Tibial artery (tissue), 4 donors: ENCODE data around the gene CSNK2B.

Source experiments
- DNase-seq, 2 donors: peaks; one replicate each; pipeline ENCODE4 v3.0.0-alpha.2; 2019
- H3K27ac ChIP-seq, 2 donors: fragments of 200-600 bp; sonication (generic) in 1 of 2; 1 replicate in 1 of 2; 2 replicates in 1 of 2; pipeline ENCODE4 v1.5.1; 2018 to 2019; ENCODE audit warnings: mild to moderate bottlenecking in 1 of 2
- H3K27me3 ChIP-seq, 2 donors: fragments of 200-600 bp; sonication (generic) in 1 of 2; one replicate each; pipeline versions ENCODE4 v1.5.1 to v1.6.0; 2016 to 2019
- H3K36me3 ChIP-seq, 3 donors: fragments of 200-600 bp; sonication (generic) in 2 of 3; one replicate each; pipeline ENCODE4 v1.5.1; 2016 to 2019; ENCODE audit warnings: mild to moderate bottlenecking in 2 of 3
- H3K4me1 ChIP-seq, 4 donors: fragments of 200-600 bp; sonication (generic) in 2 of 4; 1 replicate in 3 of 4; 2 replicates in 1 of 4; pipeline ENCODE4 v1.5.1; 2016 to 2019
- H3K4me3 ChIP-seq, 2 donors: fragments of 200-600 bp; sonication (generic) in 1 of 2; 1 replicate in 1 of 2; 2 replicates in 1 of 2; pipeline ENCODE4 v1.5.1; 2018 to 2019; ENCODE audit warnings: mild to moderate bottlenecking in 2 of 2
- H3K9me3 ChIP-seq, 3 donors: fragments of 200-600 bp; sonication (generic) in 1 of 3; one replicate each; pipeline ENCODE4 v1.5.1; 2016 to 2019
- intact Hi-C: fragments of 100-400 bp; cut with DNase I; formaldehyde crosslinking; loops from one replicate; pipeline ENCODE4 v1.15.0; 2023; ENCODE audit warnings: low total_unique reads
- TF ChIP-seq, protein P1 (sequence below), 2 experiments: fragments of 200-600 bp in 1 of 2; fragments of 450-650 bp in 1 of 2; IDR thresholded peaks; one replicate each; pipeline ENCODE4 v1.5.1; 2017 to 2019; ENCODE audit warnings: antibody characterized with exemption in 2 of 2, mild to moderate bottlenecking in 1 of 2, moderate library complexity in 1 of 2

CSNK2B gene

GRCh38 chr6:31657406-31658157 lies 8.3 kb upstream of the CSNK2B start:
- peak overlapping the region in 1 of 2 donors; percentile 35 for H3K27ac ChIP-seq
- no peak overlapping the region for H3K4me3 ChIP-seq
- intact Hi-C loops = no loop called here
- DNase-seq = no peak
- TF ChIP-seq, protein P1, sequence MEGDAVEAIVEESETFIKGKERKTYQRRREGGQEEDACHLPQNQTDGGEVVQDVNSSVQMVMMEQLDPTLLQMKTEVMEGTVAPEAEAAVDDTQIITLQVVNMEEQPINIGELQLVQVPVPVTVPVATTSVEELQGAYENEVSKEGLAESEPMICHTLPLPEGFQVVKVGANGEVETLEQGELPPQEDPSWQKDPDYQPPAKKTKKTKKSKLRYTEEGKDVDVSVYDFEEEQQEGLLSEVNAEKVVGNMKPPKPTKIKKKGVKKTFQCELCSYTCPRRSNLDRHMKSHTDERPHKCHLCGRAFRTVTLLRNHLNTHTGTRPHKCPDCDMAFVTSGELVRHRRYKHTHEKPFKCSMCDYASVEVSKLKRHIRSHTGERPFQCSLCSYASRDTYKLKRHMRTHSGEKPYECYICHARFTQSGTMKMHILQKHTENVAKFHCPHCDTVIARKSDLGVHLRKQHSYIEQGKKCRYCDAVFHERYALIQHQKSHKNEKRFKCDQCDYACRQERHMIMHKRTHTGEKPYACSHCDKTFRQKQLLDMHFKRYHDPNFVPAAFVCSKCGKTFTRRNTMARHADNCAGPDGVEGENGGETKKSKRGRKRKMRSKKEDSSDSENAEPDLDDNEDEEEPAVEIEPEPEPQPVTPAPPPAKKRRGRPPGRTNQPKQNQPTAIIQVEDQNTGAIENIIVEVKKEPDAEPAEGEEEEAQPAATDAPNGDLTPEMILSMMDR (IDR thresholded peaks at IDR 0.05) = no peak
- no peaks in the 10 kb centered on the region for H3K27me3 ChIP-seq
- no peaks in the 10 kb centered on the region for H3K9me3 ChIP-seq
- H3K4me1 ChIP-seq = peaks cover 6 to 63% (median 42%) of the 10 kb centered on the region in 4 donors
- peaks cover 4 to 49% (median 22%) of the 10 kb centered on the region in 3 donors for H3K36me3 ChIP-seq

DNA sequence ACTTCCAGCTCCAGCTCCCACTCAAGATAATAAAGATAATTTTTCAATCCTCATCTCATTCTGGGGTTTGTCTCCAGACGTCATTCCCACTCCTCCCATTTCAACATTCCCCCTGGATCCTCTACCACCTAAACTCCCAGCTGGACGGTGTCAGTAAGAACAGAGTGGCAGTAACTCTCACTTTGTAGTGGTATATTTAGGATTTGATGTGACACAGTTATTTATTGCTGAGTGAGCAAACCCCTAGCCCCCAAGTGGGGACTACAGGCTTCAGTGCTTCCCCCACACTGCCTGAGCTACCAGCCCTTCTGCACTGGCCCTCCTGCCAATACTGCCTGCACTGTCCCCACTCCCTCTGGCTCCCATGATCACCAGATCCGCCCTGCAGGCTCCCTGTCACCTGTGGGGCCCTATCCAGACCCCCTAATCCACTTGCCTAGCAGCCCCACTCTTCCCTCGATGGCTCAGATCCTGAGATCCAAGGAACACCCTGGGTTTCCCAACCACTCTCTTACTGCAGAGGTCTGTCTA lies 7.7 kb upstream of the CSNK2B start:
- H3K9me3 ChIP-seq = no peaks in the 10 kb centered on the region
- no peak overlapping the region for H3K4me3 ChIP-seq
- no peak for DNase-seq
- TF ChIP-seq, protein P1 (IDR thresholded peaks at IDR 0.05) = no peak
- no peaks in the 10 kb centered on the region for H3K27me3 ChIP-seq
- H3K36me3 ChIP-seq = peaks cover 4 to 50% (median 24%) of the 10 kb centered on the region in 3 donors
- intact Hi-C loops = no loop called here
- H3K4me1 ChIP-seq = peaks cover 6 to 68% (median 47%) of the 10 kb centered on the region in 4 donors
- H3K27ac ChIP-seq = peak overlapping the region in 1 of 2 donors; percentile 35

DNA sequence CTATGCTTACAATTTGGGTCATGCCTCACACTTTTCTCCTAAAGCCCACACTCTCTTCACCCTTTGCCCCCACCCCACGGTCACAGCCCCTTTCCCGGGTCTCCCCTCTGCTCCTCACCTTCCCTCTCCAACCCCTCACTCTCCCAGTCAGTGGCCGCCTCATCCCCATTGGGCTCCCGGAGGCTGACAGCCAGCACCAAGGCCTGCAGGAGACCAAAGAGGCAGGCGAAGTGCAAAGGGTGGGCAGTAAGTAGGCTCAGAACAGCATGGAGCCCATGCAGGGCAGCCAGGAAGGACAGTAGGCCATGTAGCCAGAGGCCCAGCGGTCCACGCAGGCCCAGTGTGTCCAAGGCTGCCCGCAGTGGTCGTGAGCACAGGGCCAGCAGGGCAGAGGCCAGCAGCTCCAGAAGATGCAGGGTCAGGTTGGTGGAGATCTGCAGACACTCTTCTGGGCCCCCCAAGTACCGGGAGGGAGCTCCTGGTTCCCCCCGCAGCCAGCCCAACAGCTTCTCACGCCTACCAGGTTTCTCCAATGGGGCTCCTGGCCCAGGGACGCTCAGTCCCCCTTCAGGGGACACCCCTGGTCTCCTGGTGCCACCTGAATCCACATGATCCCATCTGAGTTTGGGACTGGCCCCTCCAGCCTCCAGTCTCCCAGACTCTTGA lies 6.8 kb upstream of the CSNK2B start:
- Histone ChIP-seq H3K36me3 (peaks cover 4 to 54% (median 24%) of the 10 kb centered on the region in 3 donors), H3K27me3 (no peaks in the 10 kb centered on the region), H3K4me1 (peaks cover 6 to 72% (median 49%) of the 10 kb centered on the region in 4 donors)

DNA sequence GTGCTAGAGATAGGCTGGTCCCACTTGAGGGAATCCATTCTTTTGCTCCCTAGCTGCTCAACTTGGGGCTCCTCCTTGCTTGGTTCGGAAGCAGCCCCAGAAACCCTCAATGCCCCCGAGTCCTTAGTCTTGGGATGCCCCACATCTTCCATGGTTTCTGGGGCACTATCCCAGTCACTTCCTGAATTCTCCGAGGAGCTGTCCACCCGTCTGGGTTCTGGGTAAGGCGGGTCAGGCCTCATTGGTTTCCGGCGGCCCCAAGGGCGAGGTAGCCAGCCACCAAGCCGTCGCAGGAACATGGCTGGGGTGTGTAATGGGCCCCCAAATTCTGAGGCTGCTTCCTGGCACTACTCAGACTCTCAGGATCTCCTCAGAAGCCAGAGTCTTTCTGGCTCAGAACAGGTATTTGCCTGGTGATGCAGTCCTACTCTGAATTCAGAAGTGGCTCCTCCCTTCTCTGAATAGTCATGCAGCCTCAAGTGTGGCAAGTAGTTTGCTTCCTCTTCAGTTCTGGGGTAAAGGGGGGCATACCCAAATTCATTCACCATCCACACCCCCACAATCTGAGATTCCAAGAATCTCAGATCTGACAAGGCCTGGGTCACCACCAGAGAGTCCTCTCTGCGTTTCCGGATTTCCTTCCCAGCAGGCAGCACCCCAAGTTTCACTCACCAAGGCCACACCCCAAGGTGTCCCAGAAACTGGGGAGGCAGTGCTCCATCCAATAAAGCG lies 6.1 kb upstream of the CSNK2B start:
- TF ChIP-seq, protein P1 (IDR thresholded peaks at IDR 0.05) = no peak
- Histone ChIP-seq H3K36me3 (peaks cover 4 to 54% (median 24%) of the 10 kb centered on the region in 3 donors), H3K27ac (peak overlapping the region; percentile 78 to 81), H3K4me3 (peak overlapping the region; percentile 67 to 68), H3K9me3 (no peaks in the 10 kb centered on the region), H3K4me1 (peaks cover 6 to 76% (median 51%) of the 10 kb centered on the region in 4 donors), H3K27me3 (no peaks in the 10 kb centered on the region)
- no peak for DNase-seq
- intact Hi-C loops = no loop called here

More for the DNA sequence above, 6.8 kb upstream of the CSNK2B start:
- TF ChIP-seq, protein P1 (IDR thresholded peaks at IDR 0.05) = no peak
- H3K27ac ChIP-seq = peak overlapping the region; percentile 78 to 81
- DNase-seq = no peak
- intact Hi-C loops = no loop called here
- H3K9me3 ChIP-seq = no peaks in the 10 kb centered on the region
- H3K4me3 ChIP-seq = peak overlapping the region; percentile 67 to 68
